GM12873 (cell line): ENCODE measurements around the gene GP1BA.

Experiments used
- TF ChIP-seq, protein P1 (sequence below): IDR thresholded peaks from 2 replicates; pipeline ENCODE4 v1.5.1; 2012; ENCODE audit warnings: low read depth, mild to moderate bottlenecking, moderate library complexity, low read length, control low read depth; ENCODE audit not compliant: insufficient read depth; ENCODE audit errors: missing control alignments

GP1BA gene

DNA sequence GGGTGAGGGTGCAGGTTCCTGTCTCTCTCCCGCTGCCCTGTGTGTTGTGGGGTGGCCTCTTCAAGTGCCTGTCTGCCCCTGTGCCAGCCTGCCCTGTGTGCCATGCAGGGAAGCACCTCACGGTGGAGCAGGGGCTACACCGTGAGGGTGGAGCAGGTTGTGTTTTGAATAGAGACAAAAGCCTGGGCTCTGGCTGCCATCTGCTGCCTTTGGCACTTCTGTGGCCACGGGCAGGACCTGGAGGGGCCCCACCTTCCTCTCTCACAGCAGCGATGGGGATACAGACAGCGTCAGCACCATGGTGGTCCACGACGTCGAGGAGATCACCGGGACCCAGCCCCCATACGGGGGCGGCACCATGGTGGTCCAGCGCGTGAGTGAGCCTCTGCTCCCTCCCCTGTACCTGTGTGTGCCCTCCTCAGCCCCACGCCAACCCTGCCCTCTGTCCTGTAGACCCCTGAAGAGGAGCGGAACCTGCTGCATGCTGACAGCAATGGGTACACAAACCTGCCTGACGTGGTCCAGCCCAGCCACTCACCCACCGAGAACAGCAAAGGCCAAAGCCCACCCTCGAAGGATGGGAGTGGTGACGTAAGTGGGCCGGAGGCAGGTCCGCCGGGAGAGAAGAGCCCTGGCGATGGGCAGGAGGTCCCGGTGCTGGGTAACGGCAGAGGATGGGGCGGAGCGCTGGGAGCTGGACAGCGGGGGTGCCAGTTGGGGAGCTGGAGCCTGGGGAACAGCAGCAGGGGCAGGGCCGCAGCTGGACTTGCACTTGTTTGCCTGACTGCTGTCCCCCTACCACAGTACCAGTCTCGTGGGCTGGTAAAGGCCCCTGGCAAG, 38.1 kb upstream of the GP1BA start:
- TF ChIP-seq, protein P1, sequence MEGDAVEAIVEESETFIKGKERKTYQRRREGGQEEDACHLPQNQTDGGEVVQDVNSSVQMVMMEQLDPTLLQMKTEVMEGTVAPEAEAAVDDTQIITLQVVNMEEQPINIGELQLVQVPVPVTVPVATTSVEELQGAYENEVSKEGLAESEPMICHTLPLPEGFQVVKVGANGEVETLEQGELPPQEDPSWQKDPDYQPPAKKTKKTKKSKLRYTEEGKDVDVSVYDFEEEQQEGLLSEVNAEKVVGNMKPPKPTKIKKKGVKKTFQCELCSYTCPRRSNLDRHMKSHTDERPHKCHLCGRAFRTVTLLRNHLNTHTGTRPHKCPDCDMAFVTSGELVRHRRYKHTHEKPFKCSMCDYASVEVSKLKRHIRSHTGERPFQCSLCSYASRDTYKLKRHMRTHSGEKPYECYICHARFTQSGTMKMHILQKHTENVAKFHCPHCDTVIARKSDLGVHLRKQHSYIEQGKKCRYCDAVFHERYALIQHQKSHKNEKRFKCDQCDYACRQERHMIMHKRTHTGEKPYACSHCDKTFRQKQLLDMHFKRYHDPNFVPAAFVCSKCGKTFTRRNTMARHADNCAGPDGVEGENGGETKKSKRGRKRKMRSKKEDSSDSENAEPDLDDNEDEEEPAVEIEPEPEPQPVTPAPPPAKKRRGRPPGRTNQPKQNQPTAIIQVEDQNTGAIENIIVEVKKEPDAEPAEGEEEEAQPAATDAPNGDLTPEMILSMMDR: no peak

DNA sequence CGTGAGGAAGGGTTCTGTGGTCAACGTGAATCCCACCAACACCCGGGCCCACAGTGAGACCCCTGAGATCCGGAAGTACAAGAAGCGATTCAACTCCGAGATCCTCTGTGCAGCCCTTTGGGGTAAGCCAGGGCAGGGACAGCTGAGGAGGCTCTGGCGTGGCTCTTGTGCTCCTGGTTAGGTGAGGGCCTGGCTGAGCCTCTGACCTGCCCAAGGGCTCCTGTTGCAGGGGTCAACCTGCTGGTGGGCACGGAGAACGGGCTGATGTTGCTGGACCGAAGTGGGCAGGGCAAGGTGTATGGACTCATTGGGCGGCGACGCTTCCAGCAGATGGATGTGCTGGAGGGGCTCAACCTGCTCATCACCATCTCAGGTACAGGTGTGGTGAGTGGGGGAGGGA, 37.0 kb upstream of the GP1BA start:
- TF ChIP-seq, protein P1: no peak

DNA sequence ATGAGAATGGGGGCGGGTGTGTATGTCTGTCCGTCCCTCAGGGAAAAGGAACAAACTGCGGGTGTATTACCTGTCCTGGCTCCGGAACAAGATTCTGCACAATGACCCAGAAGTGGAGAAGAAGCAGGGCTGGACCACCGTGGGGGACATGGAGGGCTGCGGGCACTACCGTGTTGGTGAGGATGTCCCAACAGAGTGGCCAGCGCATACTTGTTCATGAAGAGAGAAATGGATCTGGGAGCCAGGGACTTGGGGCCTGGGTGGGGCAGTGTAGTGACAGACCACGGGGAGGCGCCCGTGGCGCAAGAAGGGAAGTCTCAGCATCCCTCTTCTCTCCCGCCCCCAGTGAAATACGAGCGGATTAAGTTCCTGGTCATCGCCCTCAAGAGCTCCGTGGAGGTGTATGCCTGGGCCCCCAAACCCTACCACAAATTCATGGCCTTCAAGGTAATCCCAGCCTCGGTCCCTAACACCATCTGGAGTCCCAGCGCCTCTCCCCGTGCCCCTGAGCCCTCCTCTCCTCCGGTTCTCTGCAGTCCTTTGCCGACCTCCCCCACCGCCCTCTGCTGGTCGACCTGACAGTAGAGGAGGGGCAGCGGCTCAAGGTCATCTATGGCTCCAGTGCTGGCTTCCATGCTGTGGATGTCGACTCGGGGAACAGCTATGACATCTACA, 36.3 kb upstream of the GP1BA start:
- TF ChIP-seq, protein P1: no peak

DNA sequence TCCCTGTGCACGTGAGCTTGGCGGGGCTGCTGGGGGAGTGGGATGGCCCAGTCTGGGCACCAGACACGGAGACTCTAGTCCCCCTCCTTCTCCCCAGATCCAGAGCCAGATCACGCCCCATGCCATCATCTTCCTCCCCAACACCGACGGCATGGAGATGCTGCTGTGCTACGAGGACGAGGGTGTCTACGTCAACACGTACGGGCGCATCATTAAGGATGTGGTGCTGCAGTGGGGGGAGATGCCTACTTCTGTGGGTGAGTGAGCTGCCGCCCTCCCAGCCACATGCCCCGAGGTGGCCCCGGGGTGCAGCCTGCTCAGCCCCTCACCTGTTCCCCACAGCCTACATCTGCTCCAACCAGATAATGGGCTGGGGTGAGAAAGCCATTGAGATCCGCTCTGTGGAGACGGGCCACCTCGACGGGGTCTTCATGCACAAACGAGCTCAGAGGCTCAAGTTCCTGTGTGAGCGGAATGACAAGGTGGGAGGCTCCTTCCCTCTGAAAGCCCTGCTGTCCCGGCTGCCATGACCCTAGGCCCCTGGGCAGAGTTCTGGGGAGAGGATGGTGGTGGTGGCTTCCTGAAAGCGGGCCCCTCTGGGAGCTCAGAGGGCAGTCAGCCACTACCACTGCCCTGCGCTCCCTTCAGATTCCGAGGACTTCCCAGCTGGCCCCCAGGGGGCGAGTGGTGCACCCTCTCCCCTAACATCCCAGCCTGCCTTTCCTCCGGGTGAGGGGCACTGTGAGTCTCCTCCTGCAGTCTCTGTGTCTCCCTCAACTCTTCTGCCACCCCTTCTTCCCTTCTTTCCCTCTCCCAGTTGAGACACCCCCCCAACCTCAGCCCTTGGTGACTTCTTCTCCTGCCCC, 35.5 kb upstream of the GP1BA start:
- TF ChIP-seq, protein P1: no peak

DNA sequence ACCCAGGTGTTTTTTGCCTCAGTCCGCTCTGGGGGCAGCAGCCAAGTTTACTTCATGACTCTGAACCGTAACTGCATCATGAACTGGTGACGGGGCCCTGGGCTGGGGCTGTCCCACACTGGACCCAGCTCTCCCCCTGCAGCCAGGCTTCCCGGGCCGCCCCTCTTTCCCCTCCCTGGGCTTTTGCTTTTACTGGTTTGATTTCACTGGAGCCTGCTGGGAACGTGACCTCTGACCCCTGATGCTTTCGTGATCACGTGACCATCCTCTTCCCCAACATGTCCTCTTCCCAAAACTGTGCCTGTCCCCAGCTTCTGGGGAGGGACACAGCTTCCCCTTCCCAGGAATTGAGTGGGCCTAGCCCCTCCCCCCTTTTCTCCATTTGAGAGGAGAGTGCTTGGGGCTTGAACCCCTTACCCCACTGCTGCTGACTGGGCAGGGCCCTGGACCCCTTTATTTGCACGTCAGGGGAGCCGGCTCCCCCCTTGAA, 34.8 kb upstream of the GP1BA start:
- TF ChIP-seq, protein P1: no peak

DNA sequence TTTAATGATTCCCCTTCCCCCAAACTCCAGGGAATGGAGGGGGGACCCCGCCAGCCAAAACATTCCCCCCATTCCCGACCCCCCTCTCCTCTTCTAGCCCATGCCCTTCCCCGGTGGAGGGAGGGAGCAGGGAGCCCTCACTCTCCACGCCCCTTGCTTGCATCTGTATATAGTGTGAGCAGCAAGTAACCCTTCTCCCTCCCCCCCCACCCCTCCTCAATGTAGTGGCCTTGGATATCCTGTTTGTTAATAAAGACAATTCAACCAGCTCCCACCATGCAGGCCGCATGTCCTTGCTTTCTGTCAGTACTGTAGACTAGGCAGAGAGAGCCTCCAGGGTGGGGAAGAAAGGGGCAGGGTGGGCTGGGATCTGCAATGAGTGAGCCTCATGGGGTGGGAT, 34.3 kb upstream of the GP1BA start:
- TF ChIP-seq, protein P1: no peak

DNA sequence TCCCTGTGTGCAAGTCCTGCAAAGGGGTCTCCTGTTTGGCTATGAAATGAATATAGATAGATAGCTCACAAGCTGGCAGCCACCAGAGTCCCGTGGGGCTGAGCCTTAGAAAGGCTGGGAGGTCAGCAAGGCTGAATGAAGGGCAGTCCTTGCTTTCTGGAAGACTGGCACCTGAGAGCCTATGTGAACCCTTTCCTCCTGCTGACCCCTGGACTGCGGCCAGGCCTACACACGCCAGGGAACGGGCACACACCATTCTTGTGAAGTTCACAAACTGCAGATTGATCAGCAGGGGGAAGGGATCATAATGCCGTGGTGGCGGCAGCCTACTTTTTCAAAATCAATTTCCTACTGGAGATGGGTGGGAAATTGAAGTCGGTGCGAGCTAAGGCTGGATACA, 33.7 kb upstream of the GP1BA start:
- TF ChIP-seq, protein P1: no peak
